Measurements from ENCODE around the gene SYT1.
"Not testable (repeated sequence)": the region's sequence is repeated elsewhere in the genome, so short reads cannot be mapped to it uniquely, and the experiment has no call there.

SYT1 gene

DNA sequence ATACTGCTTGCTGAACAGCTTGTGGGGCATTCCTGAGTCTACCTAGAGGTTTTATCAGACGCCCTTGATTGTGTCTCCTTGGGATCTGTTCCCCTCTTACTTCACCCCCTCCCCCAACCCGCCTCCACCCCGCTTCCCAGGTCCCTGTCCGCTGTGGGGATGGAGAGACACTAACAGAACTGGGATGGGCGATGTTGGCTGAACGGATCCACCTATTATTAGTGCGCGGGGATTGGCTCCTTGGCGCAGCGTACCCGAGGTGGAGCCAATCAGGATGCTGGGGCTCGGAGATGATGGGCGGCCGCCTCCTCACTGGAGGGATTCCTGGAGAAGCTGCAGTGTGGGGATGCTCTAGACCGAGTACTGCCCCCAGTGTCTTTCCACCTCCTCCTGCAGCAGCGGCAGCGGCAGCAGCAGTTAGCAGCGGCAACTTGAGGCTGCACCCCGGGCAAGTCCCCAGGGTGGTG, at the start of gene SYT1:
SYT1 (plus strand) TSS at position 372 of the 467 bp plus-strand sequence.
- peak; percentile 83 for DNase-seq

DNA sequence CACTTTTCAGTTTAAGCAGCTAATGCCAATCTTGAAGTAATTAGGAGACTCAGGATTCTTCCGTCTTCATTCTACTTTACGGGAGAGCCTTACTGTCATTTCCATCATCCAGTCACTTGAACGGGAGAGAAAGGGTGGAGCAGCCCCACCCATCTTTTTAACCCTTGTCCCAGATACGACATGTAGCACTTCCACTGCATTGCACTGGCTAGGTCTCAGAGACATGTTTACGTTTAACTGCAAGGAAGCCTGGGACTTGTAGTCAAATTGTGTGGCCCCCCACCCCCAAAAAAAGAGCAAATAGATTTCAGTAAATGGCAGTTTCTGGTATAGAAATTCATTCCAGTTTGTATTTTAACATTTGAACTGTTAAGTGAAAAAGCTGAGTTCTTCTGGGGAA, 46.1 kb upstream of the SYT1 start:
- no peak for DNase-seq

DNA sequence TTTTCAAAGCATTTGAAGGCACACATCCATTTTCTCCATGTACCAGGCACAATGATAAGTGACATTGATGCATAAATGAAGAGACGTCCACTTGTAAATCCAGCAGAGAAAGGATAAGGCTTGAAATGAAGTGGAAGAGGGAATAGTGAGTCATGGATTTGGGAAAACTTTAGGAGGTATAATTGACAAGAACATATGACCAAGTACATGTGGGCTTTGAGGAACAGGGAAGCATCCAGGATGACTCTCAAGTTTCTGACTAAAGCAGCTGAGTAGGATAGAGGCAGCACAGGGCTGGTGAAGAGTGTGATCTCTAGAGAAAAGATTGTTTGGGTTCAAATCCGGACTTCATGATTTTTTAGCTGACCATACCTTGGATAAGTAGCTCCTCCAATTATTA, 43.6 kb upstream of the SYT1 start:
- no peak for DNase-seq

DNA sequence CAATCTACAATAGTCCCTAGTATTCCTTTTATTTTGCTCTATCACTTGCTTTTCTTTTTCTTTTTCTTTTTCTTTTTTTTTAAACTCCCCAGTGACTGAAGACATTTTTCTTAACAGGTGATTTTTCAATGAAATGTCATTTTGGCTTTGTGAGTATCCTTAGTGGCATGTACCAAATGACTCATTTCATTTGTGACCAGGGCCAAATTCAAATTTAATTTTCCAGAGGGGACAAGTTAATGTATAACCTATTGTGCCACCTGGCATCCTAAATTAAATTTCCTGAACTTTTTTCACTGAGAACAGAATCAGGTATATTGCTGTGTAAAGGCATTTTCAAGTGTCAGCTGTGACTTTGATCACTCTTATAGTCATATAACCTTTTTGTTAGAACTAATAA, 39.7 kb upstream of the SYT1 start:
- DNase-seq = no peak

DNA sequence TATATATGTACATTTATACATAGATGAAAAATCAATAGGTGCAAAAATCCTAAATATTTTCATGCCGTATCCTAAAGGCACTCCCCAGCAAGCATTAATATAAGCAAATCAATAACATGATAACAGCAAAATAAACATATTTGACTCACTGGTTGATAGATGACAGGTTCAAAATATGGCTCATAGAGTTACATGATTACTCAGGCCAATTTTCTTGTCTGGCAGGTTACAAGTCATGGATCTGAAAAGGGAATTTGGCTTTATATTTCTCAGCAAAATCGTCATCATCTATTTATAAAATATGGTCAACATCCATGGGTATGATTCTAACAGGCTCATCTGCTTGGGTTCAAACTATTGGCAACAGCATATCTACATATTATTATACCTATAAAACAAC, 34.9 kb upstream of the SYT1 start:
- no peak for DNase-seq

DNA sequence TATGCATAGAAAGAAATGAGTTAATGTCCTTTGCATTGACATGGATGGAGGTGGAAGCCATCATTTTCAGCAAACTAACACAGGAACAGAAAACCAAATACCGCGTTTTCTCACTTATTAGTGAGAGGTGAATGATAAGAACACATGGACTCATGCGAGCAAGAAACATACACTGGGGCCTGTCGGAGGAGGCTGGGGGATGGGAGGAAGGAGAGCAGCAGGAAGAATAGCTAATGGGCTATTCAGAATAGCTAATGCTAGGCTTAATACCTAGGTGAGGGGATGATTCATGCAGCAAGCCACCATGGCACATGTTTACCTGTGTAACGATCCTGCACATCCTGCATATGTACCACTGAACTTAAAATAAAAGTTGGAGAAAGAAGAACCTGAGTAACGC, 29.1 kb upstream of the SYT1 start:
- DNase-seq = no peak

DNA sequence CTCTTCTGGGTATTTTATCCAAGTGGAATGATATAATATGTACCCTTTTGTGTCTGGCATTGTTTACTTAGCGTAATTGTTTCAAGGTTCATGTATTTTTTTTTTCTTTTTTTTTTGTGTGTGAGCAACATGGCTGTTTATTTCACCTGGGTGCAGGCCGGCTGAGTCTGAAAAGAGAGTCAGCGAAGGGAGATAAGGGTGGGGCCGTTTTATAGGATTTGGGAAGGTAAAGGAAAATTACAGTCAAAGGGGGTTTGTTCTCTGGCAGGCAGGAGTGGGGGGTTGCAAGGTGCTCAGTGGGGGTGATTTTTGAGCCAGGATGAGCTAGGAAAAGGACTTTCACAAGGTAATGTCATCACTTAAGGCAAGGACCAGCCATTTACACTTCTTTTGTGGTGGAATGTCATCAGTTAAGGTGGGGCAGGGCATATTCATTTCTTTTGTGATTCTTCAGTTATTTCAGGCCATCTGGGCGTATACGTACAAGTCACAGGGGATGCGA, 24.0 kb upstream of the SYT1 start:
- DNase-seq = not testable (repeated sequence)

DNA sequence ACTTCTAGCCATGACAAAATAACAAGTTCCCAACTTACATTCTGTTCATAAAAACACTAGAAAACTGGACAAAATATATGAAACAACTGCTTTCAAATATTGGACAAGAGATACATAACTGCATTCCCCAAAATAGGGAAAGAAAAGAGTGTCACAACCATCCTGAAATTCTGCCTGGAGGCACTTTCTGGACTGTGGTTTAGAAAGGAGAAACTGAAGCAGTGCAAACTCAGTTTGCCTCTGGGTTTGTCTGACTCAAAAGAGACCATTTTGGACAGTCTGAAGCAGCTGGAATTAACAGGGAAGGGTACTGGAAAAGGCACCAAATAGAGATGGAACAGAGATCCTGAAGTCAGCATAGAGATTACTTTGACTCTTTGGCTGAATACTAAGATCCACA, 11.3 kb upstream of the SYT1 start:
- DNase-seq = no peak

DNA sequence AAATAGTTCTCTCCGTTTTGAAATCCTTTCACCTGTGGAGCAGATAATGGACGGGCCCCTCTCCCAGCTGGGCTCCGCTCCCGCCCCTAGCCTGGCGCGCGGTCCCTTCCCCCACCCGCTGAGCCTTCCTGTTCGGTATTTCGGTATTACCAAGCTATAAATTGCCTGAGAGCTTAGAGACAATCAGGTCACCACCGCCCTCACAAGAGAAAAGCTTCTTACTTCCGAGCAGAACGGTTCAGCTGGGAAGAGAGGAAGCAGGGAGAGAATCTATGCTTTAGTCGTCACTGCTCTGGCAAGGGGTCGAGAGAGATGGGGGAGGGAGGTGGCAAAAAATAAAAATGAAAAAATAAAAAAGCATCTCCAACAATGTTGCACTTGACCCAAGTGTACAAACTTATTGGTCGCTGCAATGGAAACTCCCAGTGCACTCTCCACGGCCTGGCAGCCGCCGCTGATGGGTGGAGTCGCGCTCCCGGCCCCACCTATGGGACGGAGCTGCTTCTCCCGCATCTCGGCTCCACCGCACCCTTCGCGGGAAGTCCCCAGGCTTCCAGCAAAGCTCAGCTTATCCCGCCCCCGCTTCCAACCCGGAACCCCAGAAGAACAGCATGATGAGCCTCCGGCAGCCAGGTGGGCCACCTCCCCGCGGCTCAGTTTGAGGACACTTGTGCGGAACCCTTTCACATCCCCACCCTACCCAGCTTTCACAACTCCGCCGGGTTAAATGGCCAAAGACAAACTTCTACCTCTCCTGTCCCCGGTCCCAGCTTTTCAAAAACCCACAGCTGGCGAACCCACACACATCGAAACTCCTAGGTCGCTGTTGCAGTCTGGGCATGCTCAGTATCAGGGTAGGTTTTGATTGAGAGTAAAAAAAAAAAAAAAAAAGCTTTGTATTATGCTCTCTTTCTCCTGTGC, 832 bp upstream of the SYT1 start:
- peak; percentile 32 for DNase-seq

DNA sequence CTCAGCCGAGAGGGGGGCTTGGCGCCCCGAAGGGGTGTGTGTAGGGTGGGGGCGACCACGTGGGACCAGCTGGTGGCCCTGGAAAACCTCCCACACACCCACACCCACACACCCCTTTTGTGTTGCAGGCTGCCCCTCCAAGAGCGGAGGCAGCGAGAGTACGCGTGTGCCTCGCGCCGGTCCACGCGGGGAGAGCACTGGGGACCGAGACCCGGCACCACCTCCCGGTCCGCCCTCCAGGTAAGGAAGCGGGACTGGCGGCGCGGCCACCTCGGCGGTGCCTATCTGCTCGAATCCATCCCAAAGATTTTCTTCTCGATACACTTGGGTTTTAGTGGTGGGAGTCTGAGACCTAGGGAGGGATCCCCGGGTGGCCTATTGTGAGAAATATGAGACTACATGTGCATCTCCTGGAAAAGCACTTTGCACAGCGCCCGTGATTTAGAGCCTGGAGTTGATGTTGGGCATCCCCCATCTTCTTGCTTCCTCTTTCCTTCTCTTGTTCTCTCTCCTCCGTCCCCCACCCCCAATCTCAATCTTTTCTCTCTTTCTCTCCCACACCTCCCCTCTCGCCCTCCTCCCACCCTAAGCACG, 393 bp downstream of the SYT1 start:
- peak; percentile 4 for DNase-seq

DNA sequence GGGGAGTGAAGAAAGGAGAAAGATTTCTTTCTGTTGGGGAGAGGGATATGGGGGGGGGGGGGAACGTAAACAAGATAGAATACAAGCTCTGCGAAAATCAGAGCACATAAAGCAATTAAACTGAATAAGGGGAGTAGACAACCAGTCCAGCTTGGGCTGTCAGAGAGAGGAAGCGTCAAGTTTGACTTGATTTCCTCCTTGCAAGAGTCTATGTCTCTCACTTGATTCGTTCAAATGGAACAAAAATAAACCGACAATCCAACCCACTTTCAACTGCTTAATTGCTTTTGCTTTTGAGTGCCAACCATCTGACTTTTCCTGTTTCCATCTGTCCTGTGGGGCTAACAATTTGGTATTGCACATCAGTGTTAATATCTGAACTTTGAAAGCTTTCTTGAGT, 942 bp downstream of the SYT1 start:
- DNase-seq = no peak

DNA sequence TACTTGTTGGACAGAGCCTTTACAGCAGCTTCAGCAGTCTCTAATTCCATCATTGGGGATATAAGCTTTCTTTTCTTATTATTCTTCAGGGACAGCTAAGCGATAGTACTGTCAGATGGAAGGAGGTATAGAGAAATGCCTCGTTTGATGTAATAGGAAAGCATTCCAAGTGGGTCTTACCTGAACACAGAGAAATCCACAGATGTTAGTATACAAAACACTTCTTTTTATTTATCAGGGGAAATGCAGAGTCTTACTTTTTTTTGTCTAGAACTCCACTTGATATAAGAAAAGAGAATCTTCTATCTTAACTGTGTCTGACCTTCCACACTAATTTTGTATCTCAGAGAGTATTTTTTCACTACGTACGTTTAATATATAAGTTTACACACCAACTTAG, 1.9 kb downstream of the SYT1 start:
- DNase-seq = no peak

DNA sequence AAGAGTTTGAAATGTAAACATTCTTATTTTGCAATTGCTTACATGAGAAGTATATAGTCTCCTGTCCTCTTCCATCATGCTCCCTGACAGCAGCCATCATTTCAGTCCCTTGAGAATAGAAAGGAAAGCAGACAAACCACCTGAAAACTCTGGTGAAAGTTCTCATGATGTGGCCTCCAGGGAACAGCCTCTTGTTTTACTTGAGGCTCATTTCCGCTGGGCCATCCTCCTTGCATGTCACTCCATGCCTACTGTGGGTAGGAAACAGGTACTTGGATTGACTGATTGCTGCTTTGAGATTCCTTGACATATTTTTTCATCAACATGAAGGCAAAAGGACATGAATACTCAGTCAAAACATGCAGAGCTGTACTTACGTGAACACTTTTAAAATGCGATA, 6.0 kb downstream of the SYT1 start:
- DNase-seq = no peak

DNA sequence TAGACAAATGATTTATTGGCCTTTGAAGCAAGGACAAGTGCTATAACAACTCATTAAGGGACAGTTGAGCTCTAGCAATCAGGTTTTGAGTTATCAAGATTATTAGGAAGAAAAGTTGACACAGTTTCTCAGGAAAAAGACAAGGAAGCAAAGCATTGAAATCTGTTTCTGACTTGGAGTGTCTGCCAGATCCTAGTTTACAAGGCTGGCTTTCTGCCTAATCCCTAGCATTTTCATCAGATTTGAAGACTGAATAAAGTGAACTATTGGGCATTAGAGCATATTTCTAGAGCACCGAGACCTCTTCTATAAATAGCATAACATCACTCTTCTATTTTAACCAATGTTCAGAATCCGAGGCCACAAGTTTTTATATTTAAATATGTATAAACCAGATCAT, 7.0 kb downstream of the SYT1 start:
- no peak for DNase-seq

DNA sequence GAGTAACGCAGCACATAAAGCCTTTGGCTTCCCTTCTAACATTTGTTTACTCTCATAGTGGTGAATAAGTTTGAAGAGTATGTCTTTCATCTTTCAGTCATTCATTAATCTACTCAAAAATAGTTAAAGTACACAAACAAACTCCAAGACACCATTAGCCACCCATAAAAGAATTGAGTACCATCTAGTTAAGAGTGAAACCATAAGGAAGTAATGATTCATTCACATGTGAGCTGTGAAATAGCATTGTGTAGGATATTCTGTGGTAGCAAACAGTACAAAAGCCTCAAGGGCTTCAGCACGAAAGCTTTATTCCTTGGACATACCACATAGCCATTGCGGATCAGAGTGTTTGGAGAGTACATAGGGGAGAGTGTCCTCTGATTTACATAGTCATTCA, 13.9 kb downstream of the SYT1 start:
- DNase-seq = no peak

DNA sequence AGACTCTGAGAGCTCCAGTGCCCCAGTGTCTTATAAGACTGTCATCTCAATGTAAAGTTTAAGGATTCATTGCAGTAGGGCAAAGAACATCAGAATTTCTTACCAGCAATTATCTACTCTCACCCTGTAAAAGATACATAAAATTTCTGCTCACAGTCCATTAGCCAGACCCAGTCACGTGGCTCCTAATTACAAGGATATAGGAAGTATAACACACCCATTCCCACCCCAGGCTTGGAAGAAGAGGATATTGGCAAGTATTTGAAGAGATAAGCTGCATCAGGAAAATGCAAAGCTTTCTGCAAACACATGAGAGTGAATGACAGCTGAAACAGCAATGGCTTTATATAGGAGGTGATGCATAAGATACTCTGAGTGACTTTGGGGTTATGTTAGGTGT, 14.3 kb downstream of the SYT1 start:
- no peak for DNase-seq

DNA sequence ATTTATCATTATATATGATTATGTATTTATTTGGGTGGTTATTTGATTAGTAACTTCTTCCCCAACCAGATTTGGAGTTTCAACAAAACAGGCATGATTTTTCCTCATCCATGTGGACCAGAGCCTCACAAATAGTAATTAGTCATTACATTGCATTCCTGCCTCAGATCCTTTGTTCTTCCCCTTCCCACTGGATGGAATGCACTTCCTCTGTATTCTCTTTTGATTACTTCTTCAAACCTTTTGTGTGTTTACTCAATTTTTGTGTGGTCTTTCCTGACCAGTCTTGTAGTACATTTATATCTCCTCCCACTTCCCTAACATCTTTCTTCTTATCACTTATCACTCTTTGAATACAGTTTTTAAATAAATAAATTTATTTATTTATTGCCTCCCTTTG, 15.5 kb downstream of the SYT1 start:
- DNase-seq = peak; percentile 28

DNA sequence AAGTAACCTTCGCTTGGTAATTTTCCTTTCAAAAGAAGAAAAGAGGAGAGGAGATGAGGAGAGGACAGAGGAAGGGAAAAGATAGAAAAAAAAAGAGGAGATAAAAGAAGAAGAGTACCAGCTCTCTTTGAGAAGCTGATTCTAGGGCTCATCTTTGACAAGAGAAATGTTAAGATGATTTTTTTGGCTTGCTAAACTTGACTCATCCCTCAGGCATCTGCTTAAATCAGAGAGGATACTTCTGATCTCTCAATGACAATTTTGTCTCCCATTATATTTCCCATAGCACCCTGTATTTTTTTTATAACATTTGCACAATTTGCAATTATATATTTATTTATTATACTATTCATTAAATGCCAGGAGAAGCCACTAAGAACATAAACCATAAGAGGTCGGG, 17.1 kb downstream of the SYT1 start:
- peak; percentile 28 for DNase-seq

DNA sequence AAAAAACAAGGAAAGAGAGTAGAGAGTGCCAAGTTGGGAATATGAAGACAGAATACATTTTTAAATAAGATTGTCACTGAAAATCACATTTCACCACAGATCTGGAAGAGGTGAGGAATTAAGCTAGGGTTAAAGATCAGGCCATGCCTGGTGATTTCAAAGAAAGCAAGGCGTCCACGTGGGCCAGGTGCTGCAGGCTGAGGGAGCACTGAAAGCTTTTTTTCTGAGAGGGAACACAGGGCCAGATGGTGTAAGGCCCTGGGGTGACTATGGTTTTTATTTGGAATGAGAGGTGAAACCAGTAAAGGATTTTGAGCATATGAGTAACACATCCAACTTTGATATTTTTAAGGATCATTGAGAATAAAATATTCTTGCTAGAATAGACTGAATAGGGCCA, 20.9 kb downstream of the SYT1 start:
- DNase-seq = no peak

DNA sequence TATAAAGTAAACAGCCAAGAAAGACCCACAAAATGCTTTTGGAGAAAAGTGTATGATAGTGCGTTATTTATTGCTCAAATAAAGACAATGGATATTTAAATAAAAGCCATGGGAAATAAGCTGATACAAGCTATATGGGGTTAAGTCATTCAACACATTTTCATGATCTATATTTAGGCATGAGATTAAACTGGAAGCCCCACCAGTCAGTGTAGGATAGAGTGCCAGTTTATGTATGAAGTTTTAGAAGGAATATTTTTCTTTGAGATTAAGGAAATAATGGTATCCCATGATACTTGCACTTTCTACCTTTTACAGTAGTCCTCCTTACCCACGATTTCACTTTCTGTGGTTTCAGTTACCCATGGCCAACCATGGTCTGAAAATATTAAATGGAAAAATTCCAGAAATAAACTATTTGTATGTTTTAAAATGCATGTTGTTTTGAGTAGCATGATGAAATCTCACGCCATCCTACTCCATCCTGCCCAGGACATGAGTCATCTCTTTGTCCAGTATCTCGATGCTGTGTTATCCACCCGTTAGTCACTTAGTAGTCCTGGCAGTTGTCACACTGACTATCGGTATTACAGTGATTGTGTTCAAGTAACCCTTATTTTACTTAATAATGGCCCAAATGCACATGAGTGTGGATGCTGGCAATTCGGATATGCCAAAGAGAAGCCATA, 22.3 kb downstream of the SYT1 start:
- DNase-seq = peak; percentile 41

DNA sequence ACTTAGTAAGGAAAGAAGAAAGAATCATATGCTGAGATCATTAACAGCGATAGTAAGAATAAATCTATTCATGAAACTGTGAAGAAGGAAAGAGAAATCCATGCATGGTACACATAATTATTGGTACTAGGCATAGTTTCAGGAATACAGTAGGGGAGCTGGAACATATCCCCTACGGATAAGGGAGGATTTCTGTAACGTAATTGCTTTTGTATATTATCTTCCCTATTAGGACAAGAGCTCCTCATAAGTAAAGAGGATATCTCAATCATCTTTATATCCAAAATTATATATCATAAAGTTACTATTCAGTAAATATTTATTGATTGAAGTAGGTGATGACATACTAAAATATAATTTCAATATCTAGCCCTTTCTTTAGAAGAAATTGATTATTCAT, 22.9 kb downstream of the SYT1 start:
- DNase-seq = no peak

DNA sequence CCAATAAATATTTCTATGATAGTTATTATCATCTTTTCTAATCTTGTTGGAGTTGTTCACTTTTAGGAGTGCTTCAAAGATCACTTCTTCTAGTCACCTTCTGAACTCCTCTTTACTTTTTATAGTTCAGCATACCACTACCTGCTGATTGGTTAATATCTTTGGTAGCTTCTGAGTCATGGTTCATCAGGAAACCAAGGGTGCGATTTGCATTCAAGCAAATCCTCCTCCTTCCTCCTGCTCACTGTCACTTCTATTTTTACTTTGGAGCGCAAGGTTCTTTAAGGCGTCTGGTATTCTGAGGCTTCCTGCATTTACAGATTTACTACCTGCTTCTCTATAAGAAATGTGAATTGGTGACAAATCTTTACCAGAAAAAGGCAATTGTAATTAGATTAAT, 24.0 kb downstream of the SYT1 start:
- DNase-seq = no peak

DNA sequence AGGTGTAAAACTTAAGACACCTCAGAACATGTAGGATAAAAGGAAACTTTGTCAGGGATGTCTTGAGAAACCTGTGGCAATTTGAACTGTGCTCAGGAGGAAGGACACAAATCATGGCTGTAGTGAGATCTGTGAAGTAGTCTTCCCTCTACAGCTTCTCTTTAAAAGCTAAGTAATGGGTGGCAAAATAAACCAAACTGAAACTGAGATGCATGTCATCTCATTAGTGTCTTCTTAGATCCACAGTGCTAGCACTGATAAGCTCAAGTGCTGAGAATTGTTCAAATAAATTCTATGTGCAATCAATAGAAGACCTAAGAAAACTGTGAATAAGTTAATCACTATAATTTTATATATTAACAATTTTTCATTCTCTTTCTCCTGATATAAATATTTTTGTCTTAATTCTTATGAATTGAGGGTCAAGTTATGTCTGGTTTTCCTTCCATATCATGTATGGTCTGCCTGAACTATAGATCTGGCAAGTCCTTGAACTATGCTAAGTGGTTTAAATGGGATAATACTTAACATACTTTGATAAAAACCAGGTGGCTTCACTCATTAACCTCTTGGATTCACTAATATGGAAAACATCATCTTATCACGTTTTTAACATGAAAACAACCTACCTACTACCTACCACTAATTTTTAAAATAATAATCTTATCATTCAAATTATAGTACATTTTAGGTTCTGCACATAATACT, 27.2 kb downstream of the SYT1 start:
- no peak for DNase-seq

Data from fibroblast of upper back skin (primary cell).